BJ (cell line): Measurements from ENCODE around the gene RNGTT. TPM values are rescaled to one million over a fixed set of nuclear protein-coding genes. Genes with fewer than 3 reads are reported as not detected.

Source experiments
- CTCF ChIA-PET: fragments of 350-600 bp; formaldehyde crosslinking; extraction: SDS; loops from one replicate; lab custom pipeline; 2021; ENCODE audit warnings: antibody characterized with exemption, inconsistent platforms; lab: Yijun Ruan, JAX
- POLR2A ChIA-PET: fragments of 300-600 bp; sonication (Branson Sonifier 250); formaldehyde crosslinking; extraction: SDS; loops from one replicate; lab custom pipeline; 2021; ENCODE audit warnings: antibody characterized with exemption; lab: Charles Lee
- DNase-seq: peaks from one replicate; pipeline ENCODE4 v3.0.0-alpha.2; 2011; ENCODE audit warnings: low read depth
- H3K27me3 ChIP-seq: 2 replicates; pipeline ENCODE4 v1.6.0; 2011; ENCODE audit warnings: low read length; ENCODE audit not compliant: control insufficient read depth, insufficient read depth
- H3K36me3 ChIP-seq: 2 replicates; pipeline ENCODE4 v1.5.1; 2011; ENCODE audit warnings: low read length; ENCODE audit not compliant: control insufficient read depth, insufficient read depth
- H3K4me3 ChIP-seq: 2 replicates; pipeline ENCODE4 v1.5.1; 2011; ENCODE audit warnings: low read depth, mild to moderate bottlenecking, control low read depth, low read length
- polyA plus RNA-seq: library from polyadenylated mRNA; depleted of rRNA; stranded (reverse); fragments of >200 nt; gene quantifications from 2 replicates; pipeline ENCODE4 v1.2.3, GENCODE V29; 2011
- TF ChIP-seq, protein P1 (sequence below): IDR thresholded peaks from 2 replicates; pipeline ENCODE4 v1.5.1; 2011; ENCODE audit warnings: low read depth, mild to moderate bottlenecking, control low read depth, inconsistent platforms, low read length, moderate library complexity; ENCODE audit not compliant: insufficient read depth

RNGTT gene
- polyA plus RNA-seq, 1 experiment: 3.2 TPM

GRCh38 chr6:88843040-88843439, 120.4 kb downstream of the RNGTT start:
- Histone ChIP-seq H3K27me3 (no peaks in the 10 kb centered on the region), H3K4me3 (no peak overlapping the region), H3K36me3 (no peaks in the 10 kb centered on the region)
- DNase-seq: peak; percentile 77
- CTCF ChIA-PET: no interaction called here
- TF ChIP-seq, protein P1, sequence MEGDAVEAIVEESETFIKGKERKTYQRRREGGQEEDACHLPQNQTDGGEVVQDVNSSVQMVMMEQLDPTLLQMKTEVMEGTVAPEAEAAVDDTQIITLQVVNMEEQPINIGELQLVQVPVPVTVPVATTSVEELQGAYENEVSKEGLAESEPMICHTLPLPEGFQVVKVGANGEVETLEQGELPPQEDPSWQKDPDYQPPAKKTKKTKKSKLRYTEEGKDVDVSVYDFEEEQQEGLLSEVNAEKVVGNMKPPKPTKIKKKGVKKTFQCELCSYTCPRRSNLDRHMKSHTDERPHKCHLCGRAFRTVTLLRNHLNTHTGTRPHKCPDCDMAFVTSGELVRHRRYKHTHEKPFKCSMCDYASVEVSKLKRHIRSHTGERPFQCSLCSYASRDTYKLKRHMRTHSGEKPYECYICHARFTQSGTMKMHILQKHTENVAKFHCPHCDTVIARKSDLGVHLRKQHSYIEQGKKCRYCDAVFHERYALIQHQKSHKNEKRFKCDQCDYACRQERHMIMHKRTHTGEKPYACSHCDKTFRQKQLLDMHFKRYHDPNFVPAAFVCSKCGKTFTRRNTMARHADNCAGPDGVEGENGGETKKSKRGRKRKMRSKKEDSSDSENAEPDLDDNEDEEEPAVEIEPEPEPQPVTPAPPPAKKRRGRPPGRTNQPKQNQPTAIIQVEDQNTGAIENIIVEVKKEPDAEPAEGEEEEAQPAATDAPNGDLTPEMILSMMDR: no peak
- POLR2A ChIA-PET: interaction anchor here (0.6 kb wide), 2 partner anchors 16 to 468 kb away, joined by 4 to 7 read pairs; no protein-coding TSS in a partner anchor

- H3K27me3 ChIP-seq: no peaks in the 10 kb centered on the region
- POLR2A ChIA-PET: interaction anchor here (0.6 kb wide), 1 partner anchor 16 kb away, joined by 4 read pairs; no protein-coding TSS in a partner anchor
- H3K36me3 ChIP-seq: no peaks in the 10 kb centered on the region
Measured at GRCh38 chr6:88842320-88842719, 121.1 kb downstream of the RNGTT start.

GRCh38 chr6:88840796-88841539, 122.5 kb downstream of the RNGTT start:
- Histone ChIP-seq H3K4me3 (no peak overlapping the region), H3K36me3 (no peaks in the 10 kb centered on the region), H3K27me3 (no peaks in the 10 kb centered on the region)
- no peak for DNase-seq
- CTCF ChIA-PET: no interaction called here
- POLR2A ChIA-PET: no interaction called here
- TF ChIP-seq, protein P1: no peak

More at GRCh38 chr6:88842320-88842719, 121.1 kb downstream of the RNGTT start:
- no peak for DNase-seq
- CTCF ChIA-PET: no interaction called here
- H3K4me3 ChIP-seq: no peak overlapping the region
- TF ChIP-seq, protein P1: no peak

DNA sequence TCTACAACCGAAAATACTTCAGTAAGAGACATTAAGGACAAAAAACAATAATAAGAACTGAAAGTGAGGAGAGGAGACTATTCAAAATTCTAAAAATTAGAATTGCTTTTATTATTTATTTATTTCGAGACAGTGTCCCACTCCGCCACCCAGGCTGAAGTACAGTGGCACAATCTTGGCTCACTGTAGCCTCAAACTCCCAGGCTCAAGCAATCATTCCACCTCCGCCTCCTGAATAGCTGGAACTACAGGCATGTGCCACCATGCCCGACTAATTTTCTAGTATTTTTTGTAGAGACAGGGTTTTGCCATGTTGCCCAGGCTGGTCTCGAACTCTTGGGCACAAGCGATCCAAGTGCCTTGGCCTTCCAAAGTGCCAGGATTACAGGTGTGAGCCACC, 123.1 kb downstream of the RNGTT start:
- ChIA-PET CTCF (no interaction called here), POLR2A (no interaction called here)
- no peak for DNase-seq
- TF ChIP-seq, protein P1: no peak
- Histone ChIP-seq H3K27me3 (no peaks in the 10 kb centered on the region), H3K4me3 (no peak overlapping the region), H3K36me3 (no peaks in the 10 kb centered on the region)

DNA sequence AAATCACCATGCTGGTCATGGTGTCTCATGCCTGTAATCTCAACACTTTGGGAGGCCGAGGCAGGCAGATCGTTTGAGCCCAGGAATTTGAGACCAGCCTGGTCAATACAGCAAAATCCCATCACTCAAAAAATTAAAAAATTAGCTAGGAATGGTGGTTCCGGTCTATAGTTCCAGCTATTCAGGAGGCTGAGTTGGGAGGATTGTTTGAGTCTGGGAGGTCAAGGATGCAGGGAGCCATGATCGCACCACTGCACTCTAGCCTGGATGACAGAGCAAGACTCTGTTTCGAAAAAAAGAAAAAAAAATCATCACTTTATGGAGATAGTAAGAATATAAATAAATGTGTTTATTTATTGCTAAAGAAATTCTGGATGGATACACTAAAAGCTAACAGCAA, 124.1 kb downstream of the RNGTT start:
- Histone ChIP-seq H3K27me3 (no peaks in the 10 kb centered on the region), H3K4me3 (no peak overlapping the region), H3K36me3 (no peaks in the 10 kb centered on the region)
- DNase-seq: no peak
- ChIA-PET POLR2A (no interaction called here), CTCF (interaction anchor here (0.6 kb wide), 1 partner anchor 151 kb away, joined by 3 read pairs; no protein-coding TSS in a partner anchor)
- TF ChIP-seq, protein P1: no peak
